ENCODE results near the gene ADCYAP1R1.
"Not testable (repeated sequence)": the region's sequence is repeated elsewhere in the genome, so short reads cannot be mapped to it uniquely, and the experiment has no call there.

ADCYAP1R1 gene

GRCh38 chr7:31137234-31137633, 85.1 kb downstream of the ADCYAP1R1 start:
- DNase-seq (ENCODE audit: low read depth) = no peak

- DNase-seq (ENCODE audit: low read depth) = no peak
Measured at GRCh38 chr7:31145339-31145738, 93.2 kb downstream of the ADCYAP1R1 start.

- no peak for DNase-seq (ENCODE audit: low read depth)
Measured at GRCh38 chr7:31146030-31146429, 93.9 kb downstream of the ADCYAP1R1 start.

GRCh38 chr7:31146538-31146937, 94.4 kb downstream of the ADCYAP1R1 start:
- DNase-seq (ENCODE audit: low read depth) = no peak

- no peak for DNase-seq (ENCODE audit: low read depth)
Measured at GRCh38 chr7:31151849-31152248, 99.7 kb downstream of the ADCYAP1R1 start.

GRCh38 chr7:31153318-31153717, 101.2 kb downstream of the ADCYAP1R1 start:
- DNase-seq (ENCODE audit: low read depth) = not testable (repeated sequence)

- no peak for DNase-seq (ENCODE audit: low read depth)
Measured at GRCh38 chr7:31160941-31161340, 108.8 kb downstream of the ADCYAP1R1 start.
